HG03066 (cell line): ENCODE measurements around the gene ZNF30.
"Not testable (repeated sequence)": the region's sequence is repeated elsewhere in the genome, so short reads cannot be mapped to it uniquely, and the experiment has no call there.

Source experiments
- ATAC-seq: cut with Tn5 transposase; IDR thresholded peaks from one replicate; pipeline ENCODE4 v1.9.1; 2021; ENCODE audit warnings: low read depth; ENCODE audit not compliant: unreplicated experiment

ZNF30 gene

GRCh38 chr19:34926685-34927375, at the start of gene ZNF30:
Gene ZNF30, plus strand, starts transcription at chr19:34926903. Its CDS starts 3,045 bp downstream, at chr19:34929948.
- peak; percentile 82 for ATAC-seq

GRCh38 chr19:34879563-34879962, 47.1 kb upstream of the ZNF30 start:
- ATAC-seq: no peak

GRCh38 chr19:34880034-34880433, 46.7 kb upstream of the ZNF30 start:
- no peak for ATAC-seq

GRCh38 chr19:34881982-34882381, 44.7 kb upstream of the ZNF30 start:
- ATAC-seq: no peak

DNA sequence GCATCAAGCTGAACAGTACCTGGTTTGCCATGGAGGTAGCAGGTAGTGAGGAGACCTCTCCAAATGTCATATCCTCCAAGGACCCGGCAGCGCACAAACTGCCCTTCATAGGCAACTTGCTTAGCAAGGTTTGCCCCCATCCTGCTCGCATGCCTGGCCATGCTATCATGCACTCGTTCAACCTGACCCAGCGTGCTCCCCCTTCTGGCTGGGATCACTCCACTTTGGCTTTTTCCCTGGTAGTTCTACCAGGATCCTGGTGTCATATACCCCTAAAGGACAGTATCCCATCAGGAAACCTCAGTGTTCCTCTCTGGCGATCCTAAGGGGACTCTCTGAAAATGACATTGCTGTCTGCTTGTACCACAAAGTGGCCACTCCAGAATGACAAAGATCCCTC, 38.6 kb upstream of the ZNF30 start:
- no peak for ATAC-seq

DNA sequence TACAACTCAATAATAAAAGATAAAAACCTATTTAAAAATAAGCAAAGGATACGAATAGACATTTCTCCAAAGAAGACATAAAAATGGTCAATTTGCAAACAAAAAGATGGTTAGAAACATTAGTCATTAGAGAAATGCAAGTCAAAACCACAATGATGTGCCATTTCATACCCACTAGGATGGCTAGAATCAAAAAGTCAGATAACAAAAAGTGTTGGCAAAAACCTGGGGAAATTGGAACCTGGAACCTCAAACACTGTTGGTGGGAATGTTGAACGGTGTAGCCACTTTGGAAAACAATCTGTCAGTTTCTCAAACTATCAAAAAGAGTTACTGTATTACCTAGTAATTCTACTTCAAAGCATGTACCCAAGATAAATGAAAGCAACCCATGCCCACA, 26.5 kb upstream of the ZNF30 start:
- no peak for ATAC-seq

DNA sequence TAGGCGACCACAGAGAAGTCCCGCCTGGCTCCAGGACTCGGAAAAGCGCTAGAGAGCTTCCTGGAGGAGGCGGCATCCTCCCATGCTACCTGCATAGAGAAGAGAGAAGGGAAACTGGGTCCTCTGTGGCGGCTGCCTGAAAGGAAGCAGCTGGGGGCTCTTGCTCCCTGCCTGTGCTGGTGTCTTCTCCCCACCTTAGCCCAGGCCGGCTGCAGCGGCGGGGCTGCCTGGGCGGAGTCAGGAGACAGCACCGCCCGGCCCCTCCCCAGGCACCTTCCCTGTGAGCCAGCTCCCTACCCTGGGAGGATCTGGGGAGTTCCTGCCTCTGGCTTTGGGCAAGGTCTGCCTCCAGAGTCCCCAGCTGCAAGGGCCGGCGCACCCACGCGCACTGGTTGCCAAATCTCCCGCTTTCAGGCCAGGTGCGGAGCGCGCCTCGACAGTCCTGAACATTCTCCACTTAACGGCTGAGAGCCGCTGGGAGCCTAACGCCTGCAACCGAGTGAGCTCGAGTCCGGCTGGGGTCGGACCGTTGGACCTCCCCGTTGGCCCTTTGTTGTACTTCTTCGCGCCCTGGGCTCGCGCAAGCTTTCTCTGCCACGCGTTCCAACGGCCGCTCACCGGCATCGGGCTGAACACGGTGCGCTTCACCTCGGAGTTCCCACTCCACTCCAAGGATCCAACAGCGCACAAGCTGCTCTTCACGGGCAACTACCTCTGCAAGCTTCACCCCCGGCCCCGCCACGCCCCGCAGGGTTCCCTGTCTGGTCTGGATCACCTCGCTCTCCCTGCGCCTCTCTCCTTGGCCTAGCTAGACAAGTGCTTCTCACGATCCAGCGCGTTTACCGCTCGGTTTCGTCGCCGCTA, 21.8 kb upstream of the ZNF30 start:
- ATAC-seq: no peak

DNA sequence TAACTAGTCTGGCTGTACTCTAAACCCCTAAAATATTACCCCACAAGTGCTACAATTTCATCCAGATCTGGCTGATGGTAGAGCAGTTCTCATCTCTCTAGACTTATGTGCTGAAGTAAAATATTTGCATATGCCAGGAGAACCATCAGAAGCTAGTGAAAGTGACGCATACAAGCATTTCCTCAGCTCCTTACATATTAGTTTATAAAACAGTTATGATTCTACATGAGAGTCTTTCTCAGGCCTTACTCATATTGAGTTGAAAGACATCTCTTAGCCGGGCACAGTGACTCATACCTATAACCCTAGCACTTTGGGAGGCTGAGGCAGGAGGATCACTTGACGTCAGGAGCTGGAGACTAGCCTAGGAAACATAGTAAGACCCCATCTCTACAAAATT, 15.9 kb upstream of the ZNF30 start:
- ATAC-seq: no peak

DNA sequence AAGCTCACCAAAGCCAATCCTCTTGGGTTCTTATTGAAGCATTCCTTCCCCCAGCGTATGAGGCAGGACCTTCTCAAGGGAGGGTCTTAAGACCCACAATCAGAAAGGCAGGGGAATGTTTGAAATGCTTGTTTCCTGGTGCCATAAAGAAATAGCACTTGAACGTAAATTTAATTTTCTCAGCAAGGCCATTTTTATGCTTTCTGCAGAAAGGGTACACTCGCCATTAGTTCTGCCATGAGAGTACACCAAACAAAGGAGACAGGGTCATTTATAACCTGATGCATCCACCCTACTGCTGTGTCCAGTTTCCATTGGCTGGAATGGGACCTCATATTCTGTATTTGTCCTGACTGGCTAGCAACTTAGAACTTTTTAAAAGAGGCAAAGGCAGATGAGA, 9.6 kb upstream of the ZNF30 start:
- ATAC-seq: not testable (repeated sequence)

DNA sequence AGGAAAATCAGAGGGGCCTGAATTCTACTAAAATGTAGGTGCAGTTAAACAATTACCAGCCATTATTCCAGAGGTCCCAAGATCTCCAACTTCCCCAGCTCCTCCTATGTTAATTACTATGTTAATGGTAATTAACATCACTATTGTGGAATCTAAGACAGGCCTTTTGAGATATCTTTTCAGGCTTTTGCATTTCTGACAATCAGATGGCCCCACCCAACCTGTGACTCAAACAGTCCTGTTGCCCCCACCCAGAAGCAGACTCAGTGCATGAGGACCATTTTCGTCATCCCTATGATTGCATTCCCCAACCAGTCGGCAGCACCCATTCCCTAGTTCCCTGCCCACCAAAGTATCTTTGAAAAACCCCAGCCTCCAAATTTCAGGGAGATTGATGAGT, 8.5 kb upstream of the ZNF30 start:
- ATAC-seq: no peak

DNA sequence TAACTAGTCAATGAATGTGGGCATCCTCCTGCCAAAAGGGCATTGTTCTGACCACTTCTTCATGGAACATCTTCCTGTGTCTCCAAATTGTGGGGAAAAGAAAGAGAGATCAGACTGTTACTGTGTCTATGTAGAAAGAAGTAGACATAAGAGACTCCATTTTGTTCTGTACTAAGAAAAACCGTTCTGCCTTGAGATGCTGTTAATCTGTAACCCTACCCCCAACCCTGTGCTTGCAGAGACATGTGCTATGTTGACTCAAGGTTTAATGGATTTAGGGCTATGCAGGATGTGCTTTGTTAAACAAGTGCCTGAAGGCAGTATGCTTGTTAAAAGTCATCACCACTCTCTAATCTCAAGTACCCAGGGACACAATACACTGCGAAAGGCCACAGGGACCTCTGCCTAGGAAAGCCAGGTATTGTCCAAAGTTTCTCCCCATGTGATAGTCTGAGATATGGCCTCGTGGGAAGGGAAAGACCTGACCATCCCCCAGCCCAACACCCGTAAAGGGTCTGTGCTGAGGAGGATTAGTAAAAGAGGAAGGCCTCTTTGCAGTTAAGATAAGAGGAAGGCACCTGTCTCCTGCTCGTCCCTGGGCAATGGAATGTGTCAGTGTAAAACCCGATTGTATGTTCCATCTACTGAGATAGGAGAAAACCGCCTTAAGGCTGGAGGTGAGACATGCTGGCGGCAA, 6.5 kb upstream of the ZNF30 start:
- ATAC-seq: not testable (repeated sequence)

- no peak for ATAC-seq
These were observed 1.3 kb upstream of the ZNF30 start for GRCh38 chr19:34925278-34925855.

DNA sequence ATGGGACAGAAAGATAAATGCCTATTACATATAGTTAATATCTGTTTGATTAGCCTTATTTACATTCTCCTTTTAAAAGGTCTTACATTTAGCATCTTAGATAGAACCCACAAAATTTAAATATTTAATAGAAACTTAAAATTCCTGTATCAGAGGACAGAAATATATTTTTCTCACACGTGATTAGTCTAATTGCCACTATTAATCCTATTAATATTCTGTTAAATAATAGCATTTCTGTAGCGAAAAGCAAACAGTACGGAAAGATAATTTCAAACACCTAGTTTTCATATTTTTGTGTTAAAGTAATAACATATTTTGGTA, 380 bp upstream of the ZNF30 start:
- no peak for ATAC-seq

- no peak for ATAC-seq
These were observed 5.8 kb downstream of the ZNF30 start for GRCh38 chr19:34932494-34932893.

DNA sequence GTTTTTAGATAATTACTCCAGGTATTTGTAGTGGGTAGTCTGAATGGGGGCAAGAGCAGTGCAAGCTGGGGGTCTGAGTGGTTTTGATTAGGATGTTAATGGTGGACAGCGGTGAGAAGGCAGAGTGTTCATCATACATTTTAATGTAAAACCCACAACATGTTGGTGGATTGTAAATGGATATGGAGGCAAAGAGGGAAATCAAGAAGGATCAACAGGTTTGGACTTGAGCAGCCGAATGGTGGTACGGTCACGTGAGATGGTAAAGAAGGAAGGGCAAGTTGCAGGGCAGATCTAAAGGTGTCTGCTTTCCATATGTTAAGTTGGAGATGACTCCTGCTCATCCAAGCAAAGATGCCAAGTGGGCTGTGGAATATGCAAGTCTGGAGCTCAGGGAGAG, 9.5 kb downstream of the ZNF30 start:
- ATAC-seq: no peak

DNA sequence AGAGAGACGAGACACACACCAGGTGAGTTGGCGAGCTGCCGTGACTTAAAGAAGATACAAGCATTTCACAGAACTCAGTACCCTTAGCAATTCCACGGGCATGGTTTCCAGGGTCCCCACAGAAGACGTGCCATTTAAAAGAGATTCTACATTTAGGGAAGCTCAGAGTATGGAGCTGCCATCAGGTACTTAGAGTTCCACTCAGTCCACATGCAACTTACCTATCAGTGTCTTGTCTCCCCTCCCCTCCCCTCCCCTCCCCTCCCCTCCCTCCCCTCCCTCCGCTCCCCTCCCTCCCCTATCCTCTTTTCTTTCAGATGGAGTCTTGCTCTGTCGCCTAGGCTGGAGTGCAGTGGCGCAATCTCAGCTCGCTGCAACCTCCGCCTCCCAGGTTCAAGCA, 12.2 kb downstream of the ZNF30 start:
- ATAC-seq: no peak

DNA sequence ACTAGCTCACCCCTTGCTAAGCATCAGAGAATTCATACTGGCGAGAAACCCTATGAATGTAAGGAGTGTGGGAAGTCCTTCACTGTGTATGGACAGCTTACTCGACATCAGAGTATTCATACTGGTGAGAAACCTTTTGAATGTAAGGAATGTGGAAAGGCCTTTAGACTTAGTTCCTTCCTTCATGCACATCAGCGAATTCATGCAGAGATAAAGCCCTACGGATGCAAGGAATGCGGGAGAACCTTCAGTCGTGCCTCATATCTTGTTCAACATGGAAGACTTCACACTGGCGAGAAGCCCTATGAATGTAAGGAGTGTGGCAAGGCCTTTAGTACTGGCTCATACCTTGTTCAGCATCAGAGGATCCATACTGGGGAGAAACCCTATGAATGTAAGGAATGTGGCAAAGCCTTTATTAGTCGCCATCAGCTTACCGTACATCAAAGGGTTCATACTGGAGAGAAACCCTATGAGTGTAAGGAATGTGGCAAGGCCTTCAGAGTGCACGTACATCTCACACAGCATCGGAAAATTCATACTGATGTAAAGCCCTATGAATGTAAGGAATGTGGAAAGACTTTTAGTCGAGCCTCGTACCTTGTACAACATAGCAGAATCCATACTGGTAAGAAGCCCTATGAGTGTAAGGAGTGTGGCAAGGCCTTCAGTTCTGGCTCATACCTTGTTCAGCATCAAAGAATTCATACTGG, 17.3 kb downstream of the ZNF30 start:
- no peak for ATAC-seq

DNA sequence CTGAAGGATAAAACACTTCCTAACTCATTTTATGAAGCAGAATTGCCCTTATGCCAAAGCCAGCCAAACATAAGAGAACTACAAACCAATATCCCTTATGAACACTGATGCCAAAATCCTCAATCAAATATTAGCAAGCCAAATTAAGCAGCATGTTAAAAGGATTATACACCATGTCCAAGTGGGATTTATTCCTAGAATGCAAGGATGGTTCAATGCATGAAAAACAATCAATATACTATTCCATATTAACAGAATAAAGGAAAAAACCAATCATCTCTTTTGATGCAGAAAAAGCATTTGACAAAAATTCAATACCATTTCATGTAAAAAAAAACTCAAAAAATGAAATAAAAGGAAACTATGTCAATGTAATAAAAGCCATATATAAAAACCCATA, 26.4 kb downstream of the ZNF30 start:
- no peak for ATAC-seq

DNA sequence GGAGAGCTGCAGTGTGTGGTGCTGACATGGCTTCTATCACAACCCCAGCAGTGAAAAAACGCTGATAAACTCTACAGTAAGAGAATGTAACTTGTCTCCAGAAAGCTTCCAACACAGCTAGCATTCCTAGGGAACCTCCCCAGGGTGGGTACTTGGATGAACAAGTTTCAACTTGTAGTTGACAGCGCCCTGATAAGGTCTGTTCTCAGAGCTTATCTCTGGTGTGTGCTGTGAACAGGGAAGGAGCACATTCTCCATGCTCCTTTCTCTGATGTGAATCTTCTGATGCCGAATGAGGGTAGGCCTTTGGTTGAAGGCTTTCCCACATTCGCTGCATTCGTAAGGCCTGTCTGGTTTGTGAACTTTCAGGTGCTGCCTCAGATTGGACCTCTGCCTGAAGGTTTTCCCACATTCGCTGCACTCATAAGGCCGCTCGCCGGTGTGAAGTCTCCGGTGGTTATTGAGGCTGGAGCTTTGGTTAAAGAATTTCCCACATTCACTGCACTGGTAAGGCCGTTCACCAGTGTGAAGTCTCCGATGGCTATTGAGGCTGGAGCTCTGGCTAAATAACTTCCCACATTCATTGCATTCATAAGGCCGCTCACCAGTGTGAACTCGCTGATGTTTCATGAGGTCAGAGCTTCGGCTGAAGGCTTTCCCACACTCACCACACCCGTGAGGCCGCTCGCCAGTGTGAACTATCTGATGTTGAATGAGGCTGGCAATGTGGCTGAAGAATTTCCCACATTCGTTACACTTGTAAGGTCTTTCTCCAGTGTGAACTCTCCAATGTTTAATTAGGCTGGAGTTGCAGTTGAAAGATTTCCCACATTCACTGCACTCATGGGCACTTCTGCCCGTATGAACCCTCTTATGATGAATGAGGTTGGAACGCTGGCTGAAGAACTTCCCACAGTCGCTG, 31.4 kb downstream of the ZNF30 start:
- ATAC-seq: no peak

GRCh38 chr19:34959021-34959420, 32.3 kb downstream of the ZNF30 start:
- no peak for ATAC-seq
